Thoracic aorta (tissue), 2 donors: ENCODE data around the gene MTCL1. TPM values are rescaled to one million over a fixed set of nuclear protein-coding genes. Genes with fewer than 3 reads are reported as not detected.
A peak's percentile ranks its signal among the peaks of the same experiment; 100 is the strongest.

Source experiments
- ATAC-seq: fragments of 150-250 bp; one replicate; pipeline ENCODE4 v1.8.0; 2017; ENCODE audit warnings: low read depth; ENCODE audit not compliant: insufficient number of reproducible peaks, low FRiP score
- DNase-seq: peaks from one replicate; pipeline ENCODE4 v3.0.0-alpha.2; 2020; ENCODE audit warnings: low spot score
- H3K27ac ChIP-seq, 2 donors: fragments of 200-600 bp; sonication (generic); 1 replicate in 1 of 2; 2 replicates in 1 of 2; pipeline ENCODE4 v1.5.1; 2016; ENCODE audit warnings: mild to moderate bottlenecking in 2 of 2, moderate library complexity in 2 of 2
- H3K27me3 ChIP-seq: fragments of 200-600 bp; sonication (generic); replicated peaks from 2 replicates; pipeline ENCODE4 v1.6.0; 2016; ENCODE audit warnings: mild to moderate bottlenecking; ENCODE audit not compliant: insufficient read depth
- H3K36me3 ChIP-seq: fragments of 200-600 bp; sonication (generic); one replicate; pipeline ENCODE4 v1.5.1; 2016
- H3K4me1 ChIP-seq, 2 donors: fragments of 200-600 bp; sonication (generic); 1 replicate in 1 of 2; 2 replicates in 1 of 2; pipeline versions ENCODE4 v1.5.1 to v1.6.0; 2016; ENCODE audit warnings: low read depth in 2 of 2, mild to moderate bottlenecking in 1 of 2; ENCODE audit not compliant: control insufficient read depth in 1 of 2
- H3K4me3 ChIP-seq: fragments of 200-600 bp; sonication (generic); 2 replicates; pipeline ENCODE4 v1.5.1; 2016; ENCODE audit warnings: mild to moderate bottlenecking
- H3K9me3 ChIP-seq: fragments of 200-600 bp; sonication (generic); 2 replicates; pipeline ENCODE4 v1.5.1; 2016
- total RNA-seq, 2 donors: library from RNA; depleted of rRNA; stranded (reverse); fragments of >200 nt; gene quantifications; one replicate each; pipeline versions ENCODE4 v1.1.0 to v1.2.3, GENCODE V29; 2016
- TF ChIP-seq, protein P1 (sequence below): fragments of 200-600 bp; sonication (generic); IDR thresholded peaks from one replicate; pipeline ENCODE4 v1.5.1; 2019; ENCODE audit warnings: antibody characterized with exemption

Gene MTCL1
- total RNA-seq, 2 donors from 2014 or later = 9.9 to 23.3 TPM

GRCh38 chr18:8726281-8726680 is 20.9 kb downstream of the MTCL1 start:
- H3K9me3 ChIP-seq = no peaks in the 10 kb centered on the region
- ATAC-seq = no peak
- no peaks in the 10 kb centered on the region for H3K36me3 ChIP-seq
- TF ChIP-seq, protein P1, sequence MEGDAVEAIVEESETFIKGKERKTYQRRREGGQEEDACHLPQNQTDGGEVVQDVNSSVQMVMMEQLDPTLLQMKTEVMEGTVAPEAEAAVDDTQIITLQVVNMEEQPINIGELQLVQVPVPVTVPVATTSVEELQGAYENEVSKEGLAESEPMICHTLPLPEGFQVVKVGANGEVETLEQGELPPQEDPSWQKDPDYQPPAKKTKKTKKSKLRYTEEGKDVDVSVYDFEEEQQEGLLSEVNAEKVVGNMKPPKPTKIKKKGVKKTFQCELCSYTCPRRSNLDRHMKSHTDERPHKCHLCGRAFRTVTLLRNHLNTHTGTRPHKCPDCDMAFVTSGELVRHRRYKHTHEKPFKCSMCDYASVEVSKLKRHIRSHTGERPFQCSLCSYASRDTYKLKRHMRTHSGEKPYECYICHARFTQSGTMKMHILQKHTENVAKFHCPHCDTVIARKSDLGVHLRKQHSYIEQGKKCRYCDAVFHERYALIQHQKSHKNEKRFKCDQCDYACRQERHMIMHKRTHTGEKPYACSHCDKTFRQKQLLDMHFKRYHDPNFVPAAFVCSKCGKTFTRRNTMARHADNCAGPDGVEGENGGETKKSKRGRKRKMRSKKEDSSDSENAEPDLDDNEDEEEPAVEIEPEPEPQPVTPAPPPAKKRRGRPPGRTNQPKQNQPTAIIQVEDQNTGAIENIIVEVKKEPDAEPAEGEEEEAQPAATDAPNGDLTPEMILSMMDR = no peak
- no peak overlapping the region for H3K27ac ChIP-seq
- no peaks in the 10 kb centered on the region for H3K27me3 ChIP-seq
- H3K4me1 ChIP-seq = peaks cover 3 to 10% of the 10 kb centered on the region in 2 donors
- no peak overlapping the region for H3K4me3 ChIP-seq
- DNase-seq = no peak

GRCh38 chr18:8726963-8727705 is 21.8 kb downstream of the MTCL1 start:
- no peak for ATAC-seq
- TF ChIP-seq, protein P1 = no peak
- H3K27me3 ChIP-seq = no peaks in the 10 kb centered on the region
- DNase-seq = no peak
- no peak overlapping the region for H3K27ac ChIP-seq
- no peaks in the 10 kb centered on the region for H3K36me3 ChIP-seq
- H3K9me3 ChIP-seq = no peaks in the 10 kb centered on the region
- no peak overlapping the region for H3K4me3 ChIP-seq
- H3K4me1 ChIP-seq = peaks cover 3 to 10% of the 10 kb centered on the region in 2 donors

GRCh38 chr18:8730080-8730827 is 24.9 kb downstream of the MTCL1 start:
- DNase-seq (no peak), ATAC-seq (no peak)
- no peak overlapping the region for H3K27ac ChIP-seq
- no peaks in the 10 kb centered on the region for H3K9me3 ChIP-seq
- H3K27me3 ChIP-seq = no peaks in the 10 kb centered on the region
- H3K4me3 ChIP-seq = peak overlapping the region; percentile 34
- TF ChIP-seq, protein P1 = no peak
- H3K36me3 ChIP-seq = no peaks in the 10 kb centered on the region
- H3K4me1 ChIP-seq = peaks cover 3 to 10% of the 10 kb centered on the region in 2 donors

GRCh38 chr18:8732442-8733360 is 27.3 kb downstream of the MTCL1 start:
- no peak overlapping the region for H3K27ac ChIP-seq
- no peak overlapping the region for H3K4me3 ChIP-seq
- ATAC-seq (no peak), DNase-seq (no peak)
- TF ChIP-seq, protein P1 = no peak
- H3K9me3 ChIP-seq = no peaks in the 10 kb centered on the region
- H3K36me3 ChIP-seq = no peaks in the 10 kb centered on the region
- H3K27me3 ChIP-seq = no peaks in the 10 kb centered on the region
- peaks cover 3 to 10% of the 10 kb centered on the region in 2 donors for H3K4me1 ChIP-seq
